ENCODE measurements around the gene PARVB. TPM values are rescaled to one million over a fixed set of nuclear protein-coding genes. Genes with fewer than 3 reads are reported as not detected.

Gene PARVB
- total RNA-seq, 1 experiment from 2014 or later: 2.3 TPM

DNA sequence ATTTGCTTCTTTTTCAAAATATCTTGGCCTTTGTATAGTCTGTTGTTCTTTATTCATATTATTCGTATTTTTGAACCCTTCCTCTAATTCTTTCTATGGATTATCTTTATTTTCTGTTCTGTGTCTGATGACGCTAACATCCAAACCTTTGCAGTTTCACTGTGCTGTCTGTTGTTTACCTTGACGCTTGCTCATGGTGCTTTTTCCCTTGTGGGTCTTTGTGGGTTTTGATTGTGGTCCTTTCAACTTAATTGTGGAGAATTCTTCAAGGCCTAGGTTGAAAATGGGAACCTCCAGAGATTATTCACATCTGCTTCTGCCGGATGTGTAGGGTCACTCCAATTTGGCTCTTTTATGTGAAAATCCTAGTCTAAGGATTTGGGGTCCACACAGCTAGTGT is 191.2 kb downstream of the PARVB start:
- no peak for DNase-seq (ENCODE audit: low spot score)

DNA sequence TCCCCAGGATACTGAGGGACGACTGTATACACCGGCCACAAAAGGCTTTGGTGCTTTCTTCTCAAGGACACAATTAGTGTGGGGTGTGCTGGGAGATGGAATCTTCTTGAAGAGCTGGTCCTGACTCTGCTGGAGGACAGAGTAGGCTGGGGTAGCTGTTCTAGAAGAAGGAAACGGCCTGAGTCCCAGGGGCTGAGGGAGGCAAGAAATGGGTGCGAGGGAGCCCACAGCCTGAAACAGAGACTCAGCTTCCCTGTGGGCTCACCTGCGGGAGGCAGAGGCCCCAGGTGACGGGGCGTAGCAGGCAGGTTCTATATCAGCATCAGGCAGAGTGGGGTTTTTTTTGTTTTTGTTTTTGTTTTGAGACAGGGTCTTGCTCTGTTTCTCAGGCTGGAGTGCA is 193.2 kb downstream of the PARVB start:
- DNase-seq (ENCODE audit: low spot score): no peak

DNA sequence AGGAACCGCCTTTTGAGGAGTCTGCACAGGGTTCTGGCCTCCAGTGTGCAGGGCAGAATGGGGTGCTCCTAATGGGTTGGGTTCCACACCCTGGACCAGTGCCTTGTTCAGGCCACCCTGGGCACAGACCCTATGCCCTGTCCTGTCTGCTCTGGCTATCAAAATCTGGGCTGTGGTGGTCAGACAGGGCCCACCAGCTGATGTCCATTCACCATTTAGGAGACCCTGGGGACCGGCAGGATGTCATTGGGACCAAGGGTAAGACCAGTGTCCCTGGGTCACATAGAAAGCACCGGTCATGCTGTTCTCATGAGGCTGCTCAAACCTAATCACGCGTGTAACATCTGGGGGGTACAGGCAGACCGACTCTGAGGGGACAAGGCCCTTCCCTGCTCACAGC is 194.0 kb downstream of the PARVB start:
- DNase-seq (ENCODE audit: low spot score): no peak

DNA sequence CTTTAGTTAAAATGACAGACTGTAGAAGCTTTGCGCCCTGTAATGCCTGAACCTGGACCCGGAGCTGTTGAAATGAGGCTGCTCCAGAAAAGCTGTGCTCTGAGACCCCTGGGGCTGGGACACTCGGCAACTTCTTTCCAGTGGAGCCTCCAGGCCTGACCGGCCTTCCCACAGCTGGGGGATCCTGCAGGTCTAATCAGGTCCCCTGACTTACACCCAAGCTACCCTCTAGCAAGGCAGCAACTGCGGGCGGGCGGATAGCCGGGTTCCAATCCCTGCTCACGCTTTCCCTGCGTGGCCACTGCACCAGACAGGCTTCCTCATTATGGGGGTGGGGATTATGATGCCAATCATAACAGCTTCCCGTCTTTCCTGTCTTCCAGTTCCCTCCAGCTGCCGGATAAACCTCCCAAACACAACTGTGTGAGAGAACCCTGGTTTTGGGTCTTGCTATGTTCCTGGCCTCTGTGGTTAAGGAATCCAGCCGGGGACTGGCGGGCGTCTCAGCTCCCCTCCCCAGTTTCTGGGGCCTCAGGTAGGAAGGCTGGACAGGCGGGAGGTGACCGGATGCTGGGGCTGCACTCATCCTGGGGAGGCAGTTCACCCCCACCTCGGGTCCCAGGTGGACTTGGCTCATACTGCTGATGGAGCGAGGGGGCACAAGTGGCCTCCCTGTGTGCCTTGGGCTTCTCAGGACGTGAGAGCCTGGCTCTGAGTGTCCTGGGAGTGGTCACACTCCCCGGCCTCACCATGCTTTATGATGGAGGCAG is 195.2 kb downstream of the PARVB start:
- DNase-seq (ENCODE audit: low spot score): no peak

DNA sequence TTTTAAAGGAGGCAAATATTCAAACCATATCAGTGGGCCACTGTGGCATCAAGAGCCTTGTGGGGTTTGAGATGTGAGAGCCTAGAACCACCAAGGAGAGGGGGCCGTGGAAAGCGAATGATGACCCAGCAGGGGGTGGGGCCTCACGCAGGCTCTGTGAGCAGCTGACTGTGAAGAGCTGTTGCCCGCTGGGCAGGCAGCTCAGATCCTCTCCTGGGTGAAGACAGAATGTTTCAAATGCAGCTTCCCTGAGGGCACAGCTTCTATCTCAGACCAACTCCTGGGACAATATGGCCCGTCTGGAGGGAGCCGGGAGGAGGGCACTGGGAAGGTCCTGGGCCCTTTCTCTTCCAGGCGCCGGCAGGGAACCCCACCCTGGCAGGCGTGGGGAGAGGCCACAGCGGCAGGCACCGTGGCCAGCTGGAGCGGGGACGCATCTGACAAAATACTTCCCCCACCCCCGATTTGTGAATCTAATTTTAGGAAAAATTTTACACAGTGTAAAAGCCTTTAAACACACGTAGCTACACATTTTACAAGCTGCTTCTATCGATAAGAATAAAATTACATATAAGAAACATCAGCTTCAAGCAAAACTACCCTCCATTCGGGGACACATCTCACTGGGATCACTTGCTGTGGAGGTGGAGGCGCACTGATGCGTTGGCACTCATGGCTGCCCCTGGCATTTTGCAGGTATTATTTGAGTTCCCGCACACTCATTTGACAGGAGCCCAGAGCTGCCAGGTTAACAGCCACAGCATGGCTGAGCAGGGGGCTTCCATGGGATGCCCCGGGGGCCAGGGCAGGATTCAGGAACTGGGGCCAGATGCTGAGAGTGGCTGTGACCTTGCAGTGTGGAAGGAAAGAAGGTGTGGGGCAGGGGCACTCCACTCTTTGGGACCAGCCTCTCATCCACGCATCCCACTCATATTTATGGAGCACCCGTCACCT is 196.9 kb downstream of the PARVB start:
- DNase-seq (ENCODE audit: low spot score): no peak

DNA sequence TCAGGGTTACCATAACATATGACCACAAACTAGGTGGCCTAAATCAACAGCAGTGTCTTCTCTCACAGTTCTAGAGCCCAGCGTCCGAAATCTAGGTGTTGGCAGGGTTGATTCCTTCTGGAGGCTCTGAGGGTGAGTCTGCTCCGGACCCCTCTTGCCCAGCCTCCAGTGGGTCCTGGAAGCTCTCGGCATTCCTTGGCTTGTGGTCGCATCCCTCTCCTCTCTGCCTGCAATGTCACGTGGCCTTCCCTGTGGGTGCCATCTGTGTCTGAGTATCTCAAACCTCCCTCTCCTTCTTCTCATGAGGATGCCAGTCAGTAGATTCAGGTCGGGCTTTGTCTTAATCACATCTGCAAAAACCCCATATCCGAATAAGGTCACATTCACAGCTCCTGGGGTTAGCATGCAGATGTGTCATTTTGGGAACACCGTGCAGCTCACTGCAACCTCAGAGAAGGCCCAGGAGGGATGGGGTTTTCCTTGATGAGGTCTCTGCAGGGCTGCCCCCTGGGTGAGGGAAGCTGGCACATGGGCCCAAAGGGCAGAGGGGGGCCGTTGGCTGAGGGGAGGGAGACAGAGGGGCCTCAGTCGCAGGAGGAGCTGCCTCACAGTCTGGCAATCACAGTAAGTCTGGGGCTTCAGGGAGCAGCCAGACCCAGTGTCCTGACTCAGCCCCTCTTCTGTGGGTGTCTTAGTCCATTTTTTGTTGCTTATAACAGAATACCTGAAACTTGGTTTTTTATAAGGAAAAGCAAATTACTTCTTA is 197.8 kb downstream of the PARVB start:
- no peak for DNase-seq (ENCODE audit: low spot score)

Other genes starting within 250 kb of the PARVB start
- gene EFCAB6, start 212.0 kb upstream of the PARVB start, total RNA-seq (2014; rRNA removed; shearing (Covaris generic)): 0.88 and 3.1 TPM in 2 replicates
- gene SULT4A1, start 161.8 kb upstream of the PARVB start, total RNA-seq (2014; rRNA removed; shearing (Covaris generic)): 0.50 and 0.53 TPM in 2 replicates
- not detected in 2 replicates for gene PNPLA5, start 132.3 kb upstream of the PARVB start, total RNA-seq (2014; rRNA removed; shearing (Covaris generic))
- gene PNPLA3, start 100.5 kb upstream of the PARVB start, total RNA-seq (2014; rRNA removed; shearing (Covaris generic)): 0.96 and 2.0 TPM in 2 replicates
- gene SAMM50, start 68.9 kb upstream of the PARVB start, total RNA-seq (2014; rRNA removed; shearing (Covaris generic)): 31.2 and 31.4 TPM in 2 replicates
- not detected in 2 replicates for gene PARVG, start 156.6 kb downstream of the PARVB start, total RNA-seq (2014; rRNA removed; shearing (Covaris generic))